ENCODE data around the gene DOCK10. TPM values are rescaled to one million over a fixed set of nuclear protein-coding genes. Genes with fewer than 3 reads are reported as not detected.

The DOCK10 gene
- total RNA-seq, 4 donors from 2014 or later, result 3.8 to 33.2 (median 12.3) TPM

GRCh38 chr2:224999754-225000153, 42.5 kb downstream of the DOCK10 start:
- H3K27ac ChIP-seq, result no peak overlapping the region
- no peak for DNase-seq
- no peak overlapping the region for H3K4me3 ChIP-seq
- no peak for TF ChIP-seq POLR2A (IDR thresholded peaks at IDR 0.05)
- intact Hi-C loops (cut with DNase I; ENCODE audit: low total_unique reads), result no loop called here
- no peaks in the 10 kb centered on the region for H3K9me3 ChIP-seq
- H3K36me3 ChIP-seq, result no peaks in the 10 kb centered on the region
- H3K4me1 ChIP-seq, result no peaks in the 10 kb centered on the region
- H3K27me3 ChIP-seq, result no peaks in the 10 kb centered on the region

GRCh38 chr2:224999321-224999720, 42.9 kb downstream of the DOCK10 start:
- Histone ChIP-seq H3K36me3 (no peaks in the 10 kb centered on the region), H3K4me1 (no peaks in the 10 kb centered on the region), H3K4me3 (no peak overlapping the region), H3K27me3 (no peaks in the 10 kb centered on the region), H3K27ac (no peak overlapping the region), H3K9me3 (no peaks in the 10 kb centered on the region)
- no peak for DNase-seq
- no peak for TF ChIP-seq CTCF (IDR thresholded peaks at IDR 0.05)
- TF ChIP-seq POLR2A (IDR thresholded peaks at IDR 0.05), result no peak
- intact Hi-C loops (cut with DNase I; ENCODE audit: low total_unique reads), result no loop called here

- no peaks in the 10 kb centered on the region for H3K36me3 ChIP-seq
- H3K27me3 ChIP-seq, result no peaks in the 10 kb centered on the region
- no peak for TF ChIP-seq POLR2A (IDR thresholded peaks at IDR 0.05)
- TF ChIP-seq CTCF (IDR thresholded peaks at IDR 0.05), result no peak
- no peak overlapping the region for H3K4me3 ChIP-seq
- H3K27ac ChIP-seq, result no peak overlapping the region
- DNase-seq, result no peak
- no peaks in the 10 kb centered on the region for H3K9me3 ChIP-seq
- no peaks in the 10 kb centered on the region for H3K4me1 ChIP-seq
- intact Hi-C loops (cut with DNase I; ENCODE audit: low total_unique reads), result no loop called here
Observed at GRCh38 chr2:224997802-224998201, 44.5 kb downstream of the DOCK10 start.

GRCh38 chr2:224995419-224995818, 46.8 kb downstream of the DOCK10 start:
- Histone ChIP-seq H3K9me3 (no peaks in the 10 kb centered on the region), H3K36me3 (no peaks in the 10 kb centered on the region), H3K27ac (no peak overlapping the region), H3K4me1 (no peaks in the 10 kb centered on the region), H3K27me3 (no peaks in the 10 kb centered on the region), H3K4me3 (no peak overlapping the region)
- intact Hi-C loops (cut with DNase I; ENCODE audit: low total_unique reads), result no loop called here
- DNase-seq, result no peak
- no peak for TF ChIP-seq POLR2A (IDR thresholded peaks at IDR 0.05)
- no peak for TF ChIP-seq CTCF (IDR thresholded peaks at IDR 0.05)

- Histone ChIP-seq H3K27ac (no peak overlapping the region), H3K27me3 (no peaks in the 10 kb centered on the region), H3K9me3 (no peaks in the 10 kb centered on the region), H3K4me1 (no peaks in the 10 kb centered on the region), H3K4me3 (no peak overlapping the region), H3K36me3 (no peaks in the 10 kb centered on the region)
- intact Hi-C loops (cut with DNase I; ENCODE audit: low total_unique reads), result no loop called here
- TF ChIP-seq POLR2A (IDR thresholded peaks at IDR 0.05) (no peak), CTCF (IDR thresholded peaks at IDR 0.05) (no peak)
- DNase-seq, result no peak
Observed at GRCh38 chr2:224994242-224994823, 47.9 kb downstream of the DOCK10 start.

GRCh38 chr2:224990710-224991109, 51.6 kb downstream of the DOCK10 start:
- H3K27ac ChIP-seq, result no peak overlapping the region
- no peaks in the 10 kb centered on the region for H3K9me3 ChIP-seq
- H3K4me3 ChIP-seq, result no peak overlapping the region
- intact Hi-C loops (cut with DNase I; ENCODE audit: low total_unique reads), result no loop called here
- H3K4me1 ChIP-seq, result no peaks in the 10 kb centered on the region
- no peak for DNase-seq
- H3K27me3 ChIP-seq, result no peaks in the 10 kb centered on the region
- no peak for TF ChIP-seq CTCF (IDR thresholded peaks at IDR 0.05)
- TF ChIP-seq POLR2A (IDR thresholded peaks at IDR 0.05), result no peak
- H3K36me3 ChIP-seq, result no peaks in the 10 kb centered on the region

Data from uterus (tissue), 4 donors.